Left lung (tissue), 10 donors: ENCODE data around the gene RO60. TPM values are rescaled to one million over a fixed set of nuclear protein-coding genes. Genes with fewer than 3 reads are reported as not detected.
"Not testable (repeated sequence)": the region's sequence is repeated elsewhere in the genome, so short reads cannot be mapped to it uniquely, and the experiment has no call there.

ENCODE experiments used
- ATAC-seq: fragments of 200-7000 bp; cut with Tn5 transposase; one replicate; pipeline ENCODE4 v1.9.1; 2020; ENCODE audit warnings: moderate library complexity
- DNase-seq, 4 donors: peaks; one replicate each; pipeline ENCODE4 v3.0.0-alpha.2; 2013 to 2020
- H3K27ac ChIP-seq, 2 donors: fragments of 200-600 bp; sonication (generic) in 1 of 2; one replicate each; pipeline versions ENCODE4 v1.5.0 to v1.8.0; 2020 to 2021
- H3K27me3 ChIP-seq, 2 donors: fragments of 200-600 bp; sonication (generic) in 1 of 2; one replicate each; pipeline versions ENCODE4 v1.5.0 to v1.8.0; 2020 to 2021
- H3K36me3 ChIP-seq, 2 donors: fragments of 200-600 bp; sonication (generic) in 1 of 2; one replicate each; pipeline versions ENCODE4 v1.5.0 to v1.8.0; 2020 to 2021
- H3K4me1 ChIP-seq, 2 donors: fragments of 200-600 bp; one replicate each; pipeline ENCODE4 v1.8.0; 2021
- H3K4me3 ChIP-seq, 2 donors: fragments of 200-600 bp; sonication (generic) in 1 of 2; one replicate each; pipeline versions ENCODE4 v1.5.0 to v1.8.0; 2020 to 2021; ENCODE audit warnings: mild to moderate bottlenecking in 1 of 2
- H3K9me3 ChIP-seq, 2 donors: fragments of 200-600 bp; sonication (generic) in 1 of 2; one replicate each; pipeline versions ENCODE4 v1.5.0 to v1.8.0; 2020 to 2021
- intact Hi-C, 2 donors: fragments of 100-400 bp; cut with DNase I; formaldehyde crosslinking; loops; one replicate each; pipeline versions ENCODE4 v1.11.2 to v1.14.2; 2022
- polyA plus RNA-seq, 6 donors: library from polyadenylated mRNA; unstranded; fragments of 120-200 nt; gene quantifications; one replicate each; pipeline ENCODE4 v1.2.1, GENCODE V29; 2013; ENCODE audit not compliant: insufficient read length in 6 of 6
- total RNA-seq, 2 donors: library from RNA; stranded (reverse); fragmentation: NEBNext Ultra II Directional; extraction: Animal tissue kit (Norgen Biotek cat#: 25700); gene quantifications; one replicate each; pipeline ENCODE4 v1.2.1, GENCODE V29; 2021
- TF ChIP-seq, protein P1 (sequence below), 2 donors: fragments of 200-600 bp; sonication (generic) in 1 of 2; IDR thresholded peaks; one replicate each; pipeline versions ENCODE4 v1.5.0 to v1.8.0; 2021; ENCODE audit warnings: antibody characterized with exemption in 2 of 2
- donor health status: DM: no; HTN: yes; CAD: no.
- donor health status: DM: no; HTN: no; CAD: no.

RO60 gene
- total and polyA plus RNA-seq, 8 donors = 46.0 to 72.0 (median 50.7) TPM

GRCh38 chr1:193042766-193043691 lies 16.4 kb upstream of the RO60 start:
- peaks cover 0 to 18% of the 10 kb centered on the region in 2 donors for H3K36me3 ChIP-seq
- no peak for DNase-seq
- intact Hi-C loops = no loop called here

DNA sequence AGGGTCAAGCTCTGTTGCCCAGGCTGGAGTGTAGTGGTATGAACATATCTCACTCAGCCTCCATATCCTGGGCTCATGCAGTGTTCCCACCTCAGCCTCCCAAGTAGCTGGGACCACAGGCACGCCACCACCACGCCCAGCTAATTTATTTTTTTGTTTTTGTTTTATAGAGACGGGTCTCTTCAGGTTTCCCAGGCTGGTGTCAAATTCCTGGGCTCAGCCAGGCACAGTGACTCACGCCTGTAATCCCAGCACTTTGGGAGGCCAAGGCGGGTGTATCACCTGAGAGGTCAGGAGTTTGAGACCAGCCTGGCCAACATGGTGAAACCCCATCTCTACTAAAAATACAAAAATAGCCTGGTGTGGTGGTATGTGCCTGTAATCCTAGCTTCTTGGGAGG lies 10.5 kb upstream of the RO60 start:
- intact Hi-C loops, ATAC-seq, H3K9me3 ChIP-seq, H3K4me3 ChIP-seq, H3K4me1 ChIP-seq, DNase-seq, H3K27ac ChIP-seq, H3K27me3 ChIP-seq: not testable (repeated sequence)
- peaks cover 0 to 44% of the 10 kb centered on the region in 2 donors for H3K36me3 ChIP-seq

More at GRCh38 chr1:193042766-193043691, 16.4 kb upstream of the RO60 start:
- TF ChIP-seq, protein P1, sequence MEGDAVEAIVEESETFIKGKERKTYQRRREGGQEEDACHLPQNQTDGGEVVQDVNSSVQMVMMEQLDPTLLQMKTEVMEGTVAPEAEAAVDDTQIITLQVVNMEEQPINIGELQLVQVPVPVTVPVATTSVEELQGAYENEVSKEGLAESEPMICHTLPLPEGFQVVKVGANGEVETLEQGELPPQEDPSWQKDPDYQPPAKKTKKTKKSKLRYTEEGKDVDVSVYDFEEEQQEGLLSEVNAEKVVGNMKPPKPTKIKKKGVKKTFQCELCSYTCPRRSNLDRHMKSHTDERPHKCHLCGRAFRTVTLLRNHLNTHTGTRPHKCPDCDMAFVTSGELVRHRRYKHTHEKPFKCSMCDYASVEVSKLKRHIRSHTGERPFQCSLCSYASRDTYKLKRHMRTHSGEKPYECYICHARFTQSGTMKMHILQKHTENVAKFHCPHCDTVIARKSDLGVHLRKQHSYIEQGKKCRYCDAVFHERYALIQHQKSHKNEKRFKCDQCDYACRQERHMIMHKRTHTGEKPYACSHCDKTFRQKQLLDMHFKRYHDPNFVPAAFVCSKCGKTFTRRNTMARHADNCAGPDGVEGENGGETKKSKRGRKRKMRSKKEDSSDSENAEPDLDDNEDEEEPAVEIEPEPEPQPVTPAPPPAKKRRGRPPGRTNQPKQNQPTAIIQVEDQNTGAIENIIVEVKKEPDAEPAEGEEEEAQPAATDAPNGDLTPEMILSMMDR (IDR thresholded peaks at IDR 0.05) = no peak
- H3K4me3 ChIP-seq = no peak overlapping the region
- no peaks in the 10 kb centered on the region for H3K27me3 ChIP-seq
- H3K9me3 ChIP-seq = no peaks in the 10 kb centered on the region
- no peak overlapping the region for H3K27ac ChIP-seq
- H3K4me1 ChIP-seq = no peaks in the 10 kb centered on the region
- no peak for ATAC-seq

GRCh38 chr1:193054169-193054675 lies 5.2 kb upstream of the RO60 start:
- Histone ChIP-seq H3K4me3 (no peak overlapping the region), H3K4me1 (peaks cover 0 to 18% of the 10 kb centered on the region in 2 donors), H3K27me3 (no peaks in the 10 kb centered on the region), H3K36me3 (peaks cover 0 to 20% of the 10 kb centered on the region in 2 donors), H3K27ac (no peak overlapping the region), H3K9me3 (no peaks in the 10 kb centered on the region)
- intact Hi-C loops = no loop called here
- no peak for DNase-seq
- TF ChIP-seq, protein P1 (IDR thresholded peaks at IDR 0.05) = no peak
- ATAC-seq = no peak

GRCh38 chr1:193058529-193059281 lies 707 bp upstream of the RO60 start:
- DNase-seq (peak; percentile 39 to 78 (median 66)), ATAC-seq (peak; percentile 57)
- Histone ChIP-seq H3K27me3 (no peaks in the 10 kb centered on the region), H3K36me3 (no peaks in the 10 kb centered on the region), H3K4me3 (peak overlapping the region; percentile 72 to 75), H3K27ac (peak overlapping the region; percentile 93), H3K4me1 (peaks cover 11 to 44% of the 10 kb centered on the region in 2 donors), H3K9me3 (no peaks in the 10 kb centered on the region)
- intact Hi-C loops = no loop called here
- TF ChIP-seq, protein P1 (IDR thresholded peaks at IDR 0.05) = no peak

DNA sequence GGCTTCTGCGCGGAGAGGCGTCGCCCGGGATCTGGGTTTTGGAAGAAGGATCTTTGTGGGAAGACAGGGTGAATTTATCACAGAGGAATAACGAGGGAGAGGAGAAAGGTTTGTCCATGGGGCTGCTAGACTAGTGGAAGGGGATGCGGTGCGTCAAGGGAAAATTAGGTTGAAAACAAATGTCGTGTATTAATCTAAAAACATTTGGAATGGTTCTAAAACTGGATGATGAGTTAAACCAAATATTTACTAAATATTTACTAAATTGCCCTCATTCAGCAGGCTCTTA lies 647 bp downstream of the RO60 start:
- Histone ChIP-seq H3K27ac (peak overlapping the region; percentile 93), H3K4me1 (peaks cover 11 to 44% of the 10 kb centered on the region in 2 donors), H3K9me3 (no peaks in the 10 kb centered on the region), H3K27me3 (no peaks in the 10 kb centered on the region), H3K4me3 (peak overlapping the region; percentile 72 to 75), H3K36me3 (no peaks in the 10 kb centered on the region)
- no peak for ATAC-seq
- TF ChIP-seq, protein P1 (IDR thresholded peaks at IDR 0.05) = no peak
- intact Hi-C loops = no loop called here
- DNase-seq = no peak
